Globus pallidus (tissue), 1 donor: ENCODE measurements around the gene KCNJ14.
"Not testable (repeated sequence)": the region's sequence is repeated elsewhere in the genome, so short reads cannot be mapped to it uniquely, and the experiment has no call there.

Source experiments
- DNase-seq: peaks from one replicate; pipeline ENCODE4 v3.0.0-alpha.2; 2015; ENCODE audit warnings: low spot score

Gene KCNJ14

GRCh38 chr19:48471836-48472235, 16.5 kb downstream of the KCNJ14 start:
- DNase-seq: no peak

GRCh38 chr19:48473161-48473966, 18.0 kb downstream of the KCNJ14 start:
- DNase-seq: no peak

- DNase-seq: no peak
These were observed 18.8 kb downstream of the KCNJ14 start for GRCh38 chr19:48474084-48474592.

- DNase-seq: no peak
These were observed 20.1 kb downstream of the KCNJ14 start for GRCh38 chr19:48475369-48476068.

- DNase-seq: no peak
These were observed 20.8 kb downstream of the KCNJ14 start for GRCh38 chr19:48476176-48476575.

- no peak for DNase-seq
These were observed 21.8 kb downstream of the KCNJ14 start for GRCh38 chr19:48477067-48477685.

GRCh38 chr19:48477698-48478338, 22.4 kb downstream of the KCNJ14 start:
- no peak for DNase-seq

- no peak for DNase-seq
These were observed 23.2 kb downstream of the KCNJ14 start for GRCh38 chr19:48478339-48479256.

GRCh38 chr19:48479686-48480085, 24.3 kb downstream of the KCNJ14 start:
- DNase-seq: no peak

GRCh38 chr19:48480183-48480557, 24.8 kb downstream of the KCNJ14 start:
- DNase-seq: no peak

GRCh38 chr19:48480558-48481500, 25.5 kb downstream of the KCNJ14 start:
- no peak for DNase-seq

GRCh38 chr19:48481846-48482639, 26.7 kb downstream of the KCNJ14 start:
- DNase-seq: no peak

- DNase-seq: no peak
These were observed 27.9 kb downstream of the KCNJ14 start for GRCh38 chr19:48483301-48483700.

GRCh38 chr19:48484247-48484893, 29.0 kb downstream of the KCNJ14 start:
- DNase-seq: no peak

- DNase-seq: no peak
These were observed 29.7 kb downstream of the KCNJ14 start for GRCh38 chr19:48484931-48485612.

- not testable (repeated sequence) for DNase-seq
These were observed 31.3 kb downstream of the KCNJ14 start for GRCh38 chr19:48486706-48487105.

GRCh38 chr19:48487544-48487943, 32.2 kb downstream of the KCNJ14 start:
- no peak for DNase-seq

- DNase-seq: no peak
These were observed 32.6 kb downstream of the KCNJ14 start for GRCh38 chr19:48487948-48488347.
